ENCODE measurements around the gene NUDT3.
"Not testable (repeated sequence)": the region's sequence is repeated elsewhere in the genome, so short reads cannot be mapped to it uniquely, and the experiment has no call there.

NUDT3 gene

GRCh38 chr6:34281702-34282334 is 110.7 kb downstream of the NUDT3 start:
- DNase-seq: no peak

GRCh38 chr6:34280216-34280615 is 112.3 kb downstream of the NUDT3 start:
- no peak for DNase-seq

- DNase-seq: no peak
Measured at GRCh38 chr6:34278833-34279232, 113.6 kb downstream of the NUDT3 start.

GRCh38 chr6:34277763-34278112 is 114.7 kb downstream of the NUDT3 start:
- DNase-seq: no peak

GRCh38 chr6:34276881-34277762 is 115.3 kb downstream of the NUDT3 start:
- no peak for DNase-seq

GRCh38 chr6:34276191-34276590 is 116.3 kb downstream of the NUDT3 start:
- DNase-seq: no peak

GRCh38 chr6:34275128-34275804 is 117.2 kb downstream of the NUDT3 start:
- DNase-seq: no peak

GRCh38 chr6:34274129-34274528 is 118.3 kb downstream of the NUDT3 start:
- DNase-seq: no peak

- no peak for DNase-seq
Measured at GRCh38 chr6:34273242-34273805, 119.1 kb downstream of the NUDT3 start.

GRCh38 chr6:34272013-34272926 is 120.2 kb downstream of the NUDT3 start:
- DNase-seq: no peak

GRCh38 chr6:34269658-34270341 is 122.7 kb downstream of the NUDT3 start:
- DNase-seq: not testable (repeated sequence)

GRCh38 chr6:34269132-34269531 is 123.3 kb downstream of the NUDT3 start:
- not testable (repeated sequence) for DNase-seq

GRCh38 chr6:34267746-34268145 is 124.7 kb downstream of the NUDT3 start:
- no peak for DNase-seq

- not testable (repeated sequence) for DNase-seq
Measured at GRCh38 chr6:34263484-34263883, 129.0 kb downstream of the NUDT3 start.

GRCh38 chr6:34260576-34261267 is 131.7 kb downstream of the NUDT3 start:
- no peak for DNase-seq

- no peak for DNase-seq
Measured at GRCh38 chr6:34259529-34260069, 132.9 kb downstream of the NUDT3 start.

GRCh38 chr6:34252395-34252794 is 140.1 kb downstream of the NUDT3 start:
- DNase-seq: not testable (repeated sequence)

- no peak for DNase-seq
Measured at GRCh38 chr6:34249469-34250261, 142.8 kb downstream of the NUDT3 start.

GRCh38 chr6:34248727-34249468 is 143.6 kb downstream of the NUDT3 start, which contains the start of gene SMIM29:
Gene SMIM29, minus strand, starts transcription at chr6:34249006. Its CDS starts 1,215 bp downstream, at chr6:34247791.
- peak; percentile 98 for DNase-seq

Data from eye (tissue), 1 donor.